Measurements from ENCODE around the gene TPD52L1.

GRCh38 chr6:125170376-125170775 lies 16.8 kb downstream of the TPD52L1 start:
- TF ChIP-seq EZH2 (IDR thresholded peaks at IDR 0.05; ENCODE audit: low read depth, unreplicated experiment) (no peak), CTCF (conservative IDR thresholded peaks at IDR 0.05; ENCODE audit: low read depth in 2 of 2) (no peak)

All from GM23338 (cell line).